Left lung (tissue), 10 donors: ENCODE data around the gene CXCL5. TPM values are rescaled to one million over a fixed set of nuclear protein-coding genes. Genes with fewer than 3 reads are reported as not detected.

Experiments
- ATAC-seq: fragments of 200-7000 bp; cut with Tn5 transposase; one replicate; pipeline ENCODE4 v1.9.1; 2020; ENCODE audit warnings: moderate library complexity
- DNase-seq, 4 donors: peaks; one replicate each; pipeline ENCODE4 v3.0.0-alpha.2; 2013 to 2020
- H3K27ac ChIP-seq, 2 donors: fragments of 200-600 bp; sonication (generic) in 1 of 2; one replicate each; pipeline versions ENCODE4 v1.5.0 to v1.8.0; 2020 to 2021
- H3K27me3 ChIP-seq, 2 donors: fragments of 200-600 bp; sonication (generic) in 1 of 2; one replicate each; pipeline versions ENCODE4 v1.5.0 to v1.8.0; 2020 to 2021
- H3K36me3 ChIP-seq, 2 donors: fragments of 200-600 bp; sonication (generic) in 1 of 2; one replicate each; pipeline versions ENCODE4 v1.5.0 to v1.8.0; 2020 to 2021
- H3K4me1 ChIP-seq, 2 donors: fragments of 200-600 bp; one replicate each; pipeline ENCODE4 v1.8.0; 2021
- H3K4me3 ChIP-seq, 2 donors: fragments of 200-600 bp; sonication (generic) in 1 of 2; one replicate each; pipeline versions ENCODE4 v1.5.0 to v1.8.0; 2020 to 2021; ENCODE audit warnings: mild to moderate bottlenecking in 1 of 2
- H3K9me3 ChIP-seq, 2 donors: fragments of 200-600 bp; sonication (generic) in 1 of 2; one replicate each; pipeline versions ENCODE4 v1.5.0 to v1.8.0; 2020 to 2021
- CTCF ChIP-seq, 2 donors: fragments of 200-600 bp; sonication (generic) in 1 of 2; IDR thresholded peaks; one replicate each; pipeline versions ENCODE4 v1.5.0 to v1.8.0; 2021; ENCODE audit warnings: antibody characterized with exemption in 2 of 2
- intact Hi-C, 2 donors: fragments of 100-400 bp; cut with DNase I; formaldehyde crosslinking; loops; one replicate each; pipeline versions ENCODE4 v1.11.2 to v1.14.2; 2022
- polyA plus RNA-seq, 6 donors: library from polyadenylated mRNA; unstranded; fragments of 120-200 nt; gene quantifications; one replicate each; pipeline ENCODE4 v1.2.1, GENCODE V29; 2013; ENCODE audit not compliant: insufficient read length in 6 of 6
- total RNA-seq, 2 donors: library from RNA; stranded (reverse); fragmentation: NEBNext Ultra II Directional; extraction: Animal tissue kit (Norgen Biotek cat#: 25700); gene quantifications; one replicate each; pipeline ENCODE4 v1.2.1, GENCODE V29; 2021
- donor health status: DM: no; HTN: yes; CAD: no.
- donor health status: DM: no; HTN: no; CAD: no.

The CXCL5 gene
- total and polyA plus RNA-seq, 8 donors: 0.14 to 35.0 (median 0.26) TPM

GRCh38 chr4:74000301-74000700, 1.8 kb upstream of the CXCL5 start:
- H3K27me3 ChIP-seq: peaks cover 19 to 31% of the 10 kb centered on the region in 2 donors
- peaks cover 0 to 19% of the 10 kb centered on the region in 2 donors for H3K4me1 ChIP-seq
- ATAC-seq (no peak), DNase-seq (no peak)
- H3K27ac ChIP-seq: no peak overlapping the region
- no peaks in the 10 kb centered on the region for H3K9me3 ChIP-seq
- no peaks in the 10 kb centered on the region for H3K36me3 ChIP-seq
- intact Hi-C loops: no loop called here
- no peak overlapping the region for H3K4me3 ChIP-seq
- TF ChIP-seq CTCF (IDR thresholded peaks at IDR 0.05): no peak

- no peak for TF ChIP-seq CTCF (IDR thresholded peaks at IDR 0.05)
- intact Hi-C loops: no loop called here
- Histone ChIP-seq H3K27me3 (peaks cover 8 to 10% of the 10 kb centered on the region in 2 donors), H3K36me3 (no peaks in the 10 kb centered on the region), H3K27ac (no peak overlapping the region), H3K9me3 (no peaks in the 10 kb centered on the region), H3K4me3 (no peak overlapping the region), H3K4me1 (no peaks in the 10 kb centered on the region)
- ATAC-seq (no peak), DNase-seq (no peak)
These were observed 6.4 kb downstream of the CXCL5 start for GRCh38 chr4:73992050-73992449.

- H3K4me3 ChIP-seq: no peak overlapping the region
- H3K27me3 ChIP-seq: peaks cover 6% of the 10 kb centered on the region in 2 donors
- TF ChIP-seq CTCF (IDR thresholded peaks at IDR 0.05): no peak
- DNase-seq (no peak), ATAC-seq (no peak)
- no peaks in the 10 kb centered on the region for H3K9me3 ChIP-seq
- no peak overlapping the region for H3K27ac ChIP-seq
- no peaks in the 10 kb centered on the region for H3K4me1 ChIP-seq
- no peaks in the 10 kb centered on the region for H3K36me3 ChIP-seq
- intact Hi-C loops: no loop called here
These were observed 6.8 kb downstream of the CXCL5 start for GRCh38 chr4:73991742-73992000.

- intact Hi-C loops: no loop called here
- no peaks in the 10 kb centered on the region for H3K4me1 ChIP-seq
- no peak overlapping the region for H3K27ac ChIP-seq
- TF ChIP-seq CTCF (IDR thresholded peaks at IDR 0.05): no peak
- no peaks in the 10 kb centered on the region for H3K9me3 ChIP-seq
- H3K27me3 ChIP-seq: peaks cover under 1 to 1% of the 10 kb centered on the region in 2 donors
- DNase-seq: no peak
- H3K4me3 ChIP-seq: no peak overlapping the region
- no peaks in the 10 kb centered on the region for H3K36me3 ChIP-seq
- ATAC-seq: no peak
These were observed 7.3 kb downstream of the CXCL5 start for GRCh38 chr4:73990988-73991741.

GRCh38 chr4:73989928-73990327, 8.5 kb downstream of the CXCL5 start:
- H3K4me3 ChIP-seq: no peak overlapping the region
- intact Hi-C loops: no loop called here
- DNase-seq: no peak
- no peaks in the 10 kb centered on the region for H3K9me3 ChIP-seq
- no peaks in the 10 kb centered on the region for H3K4me1 ChIP-seq
- no peak overlapping the region for H3K27ac ChIP-seq
- no peaks in the 10 kb centered on the region for H3K36me3 ChIP-seq
- no peaks in the 10 kb centered on the region for H3K27me3 ChIP-seq
- no peak for ATAC-seq
- no peak for TF ChIP-seq CTCF (IDR thresholded peaks at IDR 0.05)
